HG03354 (cell line): Measurements from ENCODE around the gene ZNF578.
"Not testable (repeated sequence)": the region's sequence is repeated elsewhere in the genome, so short reads cannot be mapped to it uniquely, and the experiment has no call there.

Experiments used
- ATAC-seq: cut with Tn5 transposase; IDR thresholded peaks from one replicate; pipeline ENCODE4 v1.9.1; 2021; ENCODE audit warnings: mild to moderate bottlenecking; ENCODE audit not compliant: unreplicated experiment, poor library complexity, severe bottlenecking

Gene ZNF578

DNA sequence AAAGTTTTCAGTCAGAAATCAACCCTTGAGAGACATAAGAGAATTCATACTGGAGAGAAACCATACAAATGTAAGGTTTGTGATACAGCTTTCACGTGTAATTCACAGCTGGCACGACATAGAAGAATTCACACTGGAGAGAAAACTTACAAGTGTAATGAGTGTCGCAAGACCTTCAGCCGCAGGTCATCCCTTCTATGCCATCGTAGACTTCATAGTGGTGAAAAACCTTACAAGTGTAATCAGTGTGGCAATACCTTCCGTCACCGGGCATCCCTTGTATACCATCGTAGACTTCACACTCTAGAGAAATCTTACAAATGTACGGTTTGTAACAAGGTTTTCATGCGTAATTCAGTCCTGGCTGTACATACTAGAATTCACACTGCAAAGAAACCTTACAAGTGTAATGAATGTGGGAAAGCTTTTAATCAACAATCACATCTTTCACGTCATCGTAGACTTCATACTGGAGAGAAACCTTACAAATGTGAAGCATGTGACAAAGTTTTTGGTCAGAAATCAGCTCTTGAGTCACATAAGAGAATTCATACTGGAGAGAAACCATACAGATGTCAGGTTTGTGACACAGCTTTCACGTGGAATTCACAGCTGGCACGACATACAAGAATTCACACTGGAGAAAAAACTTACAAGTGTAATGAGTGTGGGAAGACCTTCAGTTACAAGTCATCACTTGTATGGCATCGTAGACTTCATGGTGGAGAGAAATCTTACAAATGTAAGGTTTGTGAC, 101.0 kb downstream of the ZNF578 start:
- ATAC-seq: no peak

DNA sequence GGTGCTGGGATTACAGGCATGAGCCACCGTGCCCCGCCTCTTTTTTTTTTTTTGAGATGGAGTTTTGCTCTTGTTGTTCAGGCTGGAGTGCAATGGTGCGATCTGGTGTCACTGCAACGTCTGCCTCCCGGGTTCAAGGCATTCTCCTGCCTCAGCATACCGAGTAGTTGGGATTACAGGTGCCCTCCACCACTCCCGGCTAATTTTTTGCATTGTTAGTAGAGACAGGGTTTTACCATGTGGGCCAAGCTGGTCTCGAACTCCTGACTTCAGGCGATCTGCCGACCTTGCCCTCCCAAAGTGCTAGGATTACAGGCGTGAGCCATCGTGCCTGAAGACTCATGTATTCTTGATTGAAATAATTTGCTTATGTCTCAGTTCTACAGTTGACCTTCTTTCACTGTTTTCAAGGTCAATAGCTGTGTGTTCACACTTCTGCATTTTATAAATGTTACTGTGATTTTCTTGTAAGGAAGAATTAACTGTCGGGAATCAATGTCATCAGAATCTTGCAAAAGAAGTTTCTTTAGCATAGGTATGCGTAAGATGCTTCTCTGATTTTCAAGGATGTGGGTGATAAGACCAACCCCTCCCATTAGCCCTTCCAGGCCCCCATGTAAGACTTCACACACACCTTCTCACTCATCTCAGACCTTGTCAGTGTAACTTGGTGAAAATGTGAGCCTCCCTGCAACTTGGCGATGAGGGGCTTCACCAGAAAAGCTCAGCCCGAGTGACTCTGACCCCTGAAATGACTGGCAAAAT, 104.1 kb downstream of the ZNF578 start:
- ATAC-seq: no peak

DNA sequence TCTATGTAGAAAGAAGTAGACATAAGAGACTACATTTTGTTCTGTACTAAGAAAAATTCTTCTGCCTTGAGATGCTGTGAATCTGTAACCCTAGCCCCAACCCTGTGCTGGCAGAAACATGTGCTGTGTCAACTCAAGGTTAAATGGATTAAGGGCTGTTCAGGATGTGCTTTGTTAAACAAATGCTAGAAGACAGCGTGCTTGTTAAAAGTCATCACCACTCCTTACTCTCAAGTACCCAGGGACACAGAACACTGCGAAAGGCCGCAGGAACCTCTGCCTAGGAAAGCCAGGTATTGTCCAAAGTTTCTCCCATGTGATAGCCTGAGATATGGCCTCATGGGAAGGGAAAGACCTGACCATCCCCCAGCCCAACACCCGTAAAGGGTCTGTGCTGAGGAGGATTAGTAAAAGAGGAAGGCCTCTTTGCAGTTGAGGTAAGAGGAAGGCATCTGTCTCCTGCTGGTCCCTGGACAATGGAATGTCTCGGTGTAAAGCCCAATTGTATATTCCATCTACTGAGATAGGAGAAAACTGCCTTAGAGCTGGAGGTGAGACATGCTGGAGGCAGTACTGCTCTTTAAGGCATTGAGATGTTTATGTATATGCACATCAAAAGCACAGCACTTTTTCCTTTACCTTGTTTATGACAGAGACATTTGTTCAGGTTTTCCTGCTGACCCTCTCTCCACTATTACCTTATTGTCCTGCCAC, 105.5 kb downstream of the ZNF578 start:
- not testable (repeated sequence) for ATAC-seq

GRCh38 chr19:52561611-52562010, 108.3 kb downstream of the ZNF578 start:
- ATAC-seq: not testable (repeated sequence)
